SK-N-SH treated with all-trans-retinoic acid at 6 μM for 48 hours (cell line): ENCODE results near the gene TREX2.

Source experiments
- ARNTL ChIP-seq: fragments of 450-650 bp; formaldehyde crosslinking; IDR thresholded peaks from 2 replicates; pipeline ENCODE4 v1.5.0; 2020; ENCODE audit warnings: low read depth, mild to moderate bottlenecking, moderate library complexity, borderline replicate concordance
- BACH2 ChIP-seq: fragments of 250-450 bp; sonication (Bioruptor Pico); IDR thresholded peaks from 2 replicates; pipeline ENCODE4 v1.9.0; 2021; ENCODE audit warnings: mild to moderate bottlenecking, borderline replicate concordance
- CSDC2 ChIP-seq: fragments of 250-450 bp; sonication (Bioruptor Pico); IDR thresholded peaks from 2 replicates; pipeline ENCODE4 v1.5.0; 2020; ENCODE audit warnings: mild to moderate bottlenecking, moderate library complexity
- CSRNP3 ChIP-seq: fragments of 250-450 bp; sonication (Bioruptor Pico); IDR thresholded peaks from 2 replicates; pipeline ENCODE4 v1.5.1; 2021; ENCODE audit warnings: mild to moderate bottlenecking, moderate library complexity
- ESRRG ChIP-seq: fragments of 250-450 bp; sonication (Bioruptor Pico); IDR thresholded peaks from 2 replicates; pipeline ENCODE4 v1.6.1; 2021; ENCODE audit warnings: mild to moderate bottlenecking
- ISL1 ChIP-seq: fragments of 250-450 bp; sonication (Bioruptor Pico); IDR thresholded peaks from 2 replicates; pipeline ENCODE4 v2.1.2; 2022; ENCODE audit warnings: mild to moderate bottlenecking, moderate library complexity
- PATZ1 ChIP-seq: fragments of 250-450 bp; sonication (Bioruptor Pico); IDR thresholded peaks from 2 replicates; pipeline ENCODE4 v1.8.0; 2020; ENCODE audit warnings: mild to moderate bottlenecking, moderate library complexity, borderline replicate concordance
- POU6F1 ChIP-seq: fragments of 250-450 bp; sonication (Bioruptor Pico); IDR thresholded peaks from 2 replicates; pipeline ENCODE4 v1.8.0; 2021; ENCODE audit warnings: low read depth, mild to moderate bottlenecking, moderate library complexity, borderline replicate concordance
- PPARA ChIP-seq: fragments of 250-450 bp; sonication (Bioruptor Pico); IDR thresholded peaks from 2 replicates; pipeline ENCODE4 v1.5.0; 2020; ENCODE audit warnings: mild to moderate bottlenecking, borderline replicate concordance
- RARB ChIP-seq: fragments of 250-450 bp; sonication (Bioruptor Pico); IDR thresholded peaks from 2 replicates; pipeline ENCODE4 v1.8.0; 2021; ENCODE audit warnings: mild to moderate bottlenecking, moderate library complexity
- TCF4 ChIP-seq: fragments of 250-450 bp; sonication (Bioruptor Pico); IDR thresholded peaks from 2 replicates; pipeline ENCODE4 v1.8.0; 2021; ENCODE audit warnings: mild to moderate bottlenecking, moderate library complexity, borderline replicate concordance
- TSHZ2 ChIP-seq: fragments of 250-450 bp; sonication (Bioruptor Pico); IDR thresholded peaks from 2 replicates; pipeline ENCODE4 v1.5.0; 2020; ENCODE audit warnings: mild to moderate bottlenecking, moderate library complexity
- ZNF565 ChIP-seq: fragments of 450-650 bp; formaldehyde crosslinking; conservative IDR thresholded peaks from 2 replicates; pipeline ENCODE4 v1.5.0; 2020; ENCODE audit warnings: low read depth, mild to moderate bottlenecking, moderate library complexity
- ZNF70 ChIP-seq: fragments of 450-650 bp; formaldehyde crosslinking; IDR thresholded peaks from 2 replicates; pipeline ENCODE4 v1.5.0; 2020; ENCODE audit warnings: mild to moderate bottlenecking, moderate library complexity

GRCh38 chrX:153421856-153422255 is 24.0 kb downstream of the TREX2 start:
- TF ChIP-seq PATZ1 (CRISPR knock-in tag), result no peak
- TF ChIP-seq ARNTL (CRISPR knock-in tag), result no peak
- TF ChIP-seq ISL1 (CRISPR knock-in tag), result no peak
- no peak for TF ChIP-seq CSDC2 (CRISPR knock-in tag)
- TF ChIP-seq ESRRG (CRISPR knock-in tag), result no peak
- TF ChIP-seq RARB (CRISPR knock-in tag), result no peak
- TF ChIP-seq POU6F1, result no peak
- no peak for TF ChIP-seq ZNF565
- TF ChIP-seq ZNF70 (CRISPR knock-in tag), result no peak
- TF ChIP-seq TSHZ2 (CRISPR knock-in tag), result no peak
- no peak for TF ChIP-seq BACH2 (CRISPR knock-in tag)
- no peak for TF ChIP-seq CSRNP3 (CRISPR knock-in tag)
- TF ChIP-seq PPARA, result no peak
- no peak for TF ChIP-seq TCF4 (CRISPR knock-in tag)
